ENCODE results near the gene LILRA2.
"Not testable (repeated sequence)": the region's sequence is repeated elsewhere in the genome, so short reads cannot be mapped to it uniquely, and the experiment has no call there.

The LILRA2 gene

GRCh38 chr19:54573330-54573872, at the start of gene LILRA2:
Gene LILRA2 (plus strand): TSS chr19:54573790. CDS start chr19:54573879, 89 bp downstream.
- DNase-seq = no peak

GRCh38 chr19:54525636-54526035, 48.0 kb upstream of the LILRA2 start:
- DNase-seq = no peak

GRCh38 chr19:54526972-54527371, 46.6 kb upstream of the LILRA2 start:
- no peak for DNase-seq

GRCh38 chr19:54530866-54531265, 42.7 kb upstream of the LILRA2 start:
- DNase-seq = no peak

DNA sequence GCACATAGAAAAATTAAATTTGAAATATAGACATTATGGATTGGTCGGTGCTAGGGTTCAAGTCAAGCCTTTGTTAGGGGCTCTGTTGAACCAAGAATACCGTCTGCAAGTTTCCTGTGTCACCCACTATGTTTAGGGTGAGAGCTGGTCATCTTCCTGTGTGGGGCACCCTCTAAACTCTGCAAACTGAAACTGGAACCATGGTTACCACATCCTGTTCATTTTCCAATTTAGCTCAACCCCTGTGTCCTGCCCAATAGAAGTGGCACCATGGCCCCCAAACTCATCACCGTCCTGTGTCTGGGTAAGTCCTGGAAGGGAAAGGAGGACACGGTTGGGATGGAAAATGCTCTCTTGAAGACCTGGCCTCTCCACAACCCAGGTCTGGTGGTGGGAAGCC, 41.1 kb upstream of the LILRA2 start:
- DNase-seq = no peak

- no peak for DNase-seq
Observed at GRCh38 chr19:54533476-54533875, 40.1 kb upstream of the LILRA2 start.

DNA sequence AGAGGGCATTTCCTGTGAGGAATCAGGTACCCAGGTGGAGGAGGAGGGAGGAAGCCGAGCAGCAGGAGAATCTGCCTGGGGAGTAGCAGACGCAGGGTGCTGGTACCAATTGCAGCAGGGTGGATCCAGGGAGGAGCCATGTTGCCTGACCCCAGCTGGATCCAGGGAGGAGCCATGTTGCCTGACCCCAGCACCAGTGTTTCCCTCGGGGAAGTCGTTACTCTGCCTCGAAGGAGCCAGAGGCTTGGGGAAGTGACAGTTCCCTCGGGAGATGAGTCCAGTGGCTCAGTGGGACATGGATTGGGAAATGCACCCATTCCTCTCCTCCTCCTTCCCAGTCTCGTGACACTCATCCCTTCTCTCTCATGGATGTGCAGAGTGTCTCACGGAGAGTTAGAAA, 39.4 kb upstream of the LILRA2 start:
- DNase-seq = no peak

- DNase-seq = no peak
Observed at GRCh38 chr19:54535601-54536000, 38.0 kb upstream of the LILRA2 start.

GRCh38 chr19:54536956-54537355, 36.6 kb upstream of the LILRA2 start:
- DNase-seq = no peak

- DNase-seq = no peak
Observed at GRCh38 chr19:54541712-54542111, 31.9 kb upstream of the LILRA2 start.

GRCh38 chr19:54548806-54549205, 24.8 kb upstream of the LILRA2 start:
- DNase-seq = no peak

- no peak for DNase-seq
Observed at GRCh38 chr19:54549224-54549623, 24.4 kb upstream of the LILRA2 start.

DNA sequence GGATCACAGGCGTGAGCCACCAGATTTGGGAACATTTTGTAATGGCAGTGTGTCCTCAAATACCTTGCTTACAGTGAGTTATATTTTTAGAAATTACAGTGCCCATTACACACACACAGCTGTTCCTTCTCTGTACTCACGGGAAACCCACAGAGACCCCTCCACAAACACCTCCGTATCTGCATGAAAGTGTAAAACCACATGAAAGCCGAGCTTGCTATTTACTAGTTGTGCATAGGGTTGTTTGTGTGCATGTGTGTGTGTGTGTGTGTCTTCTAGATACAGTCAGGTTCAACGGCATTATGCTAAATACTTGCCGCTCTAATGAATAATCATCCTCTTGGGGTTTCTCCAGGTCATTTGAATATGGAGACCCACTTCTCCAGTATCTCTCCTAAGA, 22.3 kb upstream of the LILRA2 start:
- no peak for DNase-seq

- DNase-seq = no peak
Observed at GRCh38 chr19:54551950-54552912, 21.4 kb upstream of the LILRA2 start.

DNA sequence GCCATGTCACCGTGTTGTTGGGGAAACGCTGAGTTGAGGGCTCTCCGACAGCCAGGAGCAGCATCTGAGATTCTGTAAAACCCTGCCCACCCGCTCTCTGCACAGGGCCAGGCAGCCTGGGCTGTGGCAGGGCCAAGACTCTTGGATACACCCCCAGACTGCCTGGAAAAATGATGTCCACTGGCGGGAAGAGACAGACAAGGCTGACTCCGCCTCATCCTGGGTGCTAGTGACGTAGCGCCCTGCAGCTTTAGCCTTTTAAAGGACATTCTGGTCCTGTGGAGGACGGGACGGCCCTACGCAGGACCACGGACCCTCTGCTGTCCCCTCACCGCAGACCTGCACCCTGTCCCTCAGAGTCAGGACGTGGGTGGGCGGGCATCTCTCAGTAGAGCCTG, 20.7 kb upstream of the LILRA2 start:
- no peak for DNase-seq

- no peak for DNase-seq
Observed at GRCh38 chr19:54554006-54554405, 19.6 kb upstream of the LILRA2 start.

DNA sequence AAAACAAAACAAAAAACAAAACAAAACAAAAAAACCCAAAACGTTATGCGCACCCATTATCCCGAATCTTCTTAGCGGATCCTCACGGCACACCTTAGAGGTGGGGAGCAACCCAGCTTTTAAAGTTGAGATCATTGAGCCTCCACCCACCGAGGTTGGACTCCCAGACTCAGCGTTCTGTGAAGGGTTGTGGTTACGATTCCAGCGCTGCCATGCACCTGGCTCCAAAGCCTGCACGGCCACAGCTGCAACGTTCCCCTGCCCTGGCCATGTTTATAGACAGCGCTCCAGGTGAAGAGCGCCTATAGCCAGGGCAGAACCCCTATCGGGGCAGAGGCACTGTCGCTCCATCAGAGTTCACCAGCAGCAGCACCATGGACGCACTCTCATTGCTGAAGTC, 18.7 kb upstream of the LILRA2 start:
- DNase-seq = no peak

GRCh38 chr19:54556194-54556593, 17.4 kb upstream of the LILRA2 start:
- DNase-seq = no peak

- DNase-seq = no peak
Observed at GRCh38 chr19:54558339-54558738, 15.3 kb upstream of the LILRA2 start.

GRCh38 chr19:54560881-54561385, 12.7 kb upstream of the LILRA2 start:
- no peak for DNase-seq

GRCh38 chr19:54561840-54562239, 11.8 kb upstream of the LILRA2 start:
- no peak for DNase-seq

GRCh38 chr19:54563206-54563605, 10.4 kb upstream of the LILRA2 start:
- DNase-seq = not testable (repeated sequence)

DNA sequence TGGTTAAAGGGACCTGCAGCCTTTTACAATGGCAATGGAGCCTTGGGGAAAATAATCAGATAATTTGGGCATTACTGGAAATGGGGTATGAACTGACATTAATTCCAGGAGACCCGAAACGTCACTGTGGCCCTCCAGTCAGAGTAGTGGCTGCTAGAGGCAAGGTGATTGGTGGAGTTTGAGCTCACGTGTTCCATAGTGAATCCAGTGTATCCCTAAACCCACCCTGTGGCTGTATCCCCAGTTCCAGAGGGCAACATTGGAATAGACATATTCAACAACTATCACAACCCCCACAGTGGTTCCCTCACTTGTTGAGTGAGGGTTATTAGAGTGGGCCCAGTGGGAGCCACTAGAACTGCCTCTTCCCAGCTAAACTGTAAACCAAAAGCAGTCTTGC, 3.3 kb upstream of the LILRA2 start:
- no peak for DNase-seq

Measured in left hindlimb (tissue), 1 donor.